Hepatocyte (in vitro differentiated cells): ENCODE results near the gene MACROD2. TPM values are rescaled to one million over a fixed set of nuclear protein-coding genes. Genes with fewer than 3 reads are reported as not detected.
A peak's percentile ranks its signal among the peaks of the same experiment; 100 is the strongest.

Source experiments
- DNase-seq: peaks from one replicate; pipeline ENCODE4 v3.0.0-alpha.2; 2016; ENCODE audit warnings: low spot score
- H2AFZ ChIP-seq: fragments of 200-600 bp; sonication (generic); 2 replicates; pipeline ENCODE4 v1.6.0; 2016; ENCODE audit warnings: antibody characterized with exemption, mild to moderate bottlenecking
- H3K27ac ChIP-seq: fragments of 200-600 bp; sonication (generic); 2 replicates; pipeline ENCODE4 v1.5.1; 2016; ENCODE audit warnings: mild to moderate bottlenecking
- H3K27me3 ChIP-seq: fragments of 200-600 bp; sonication (generic); 2 replicates; pipeline ENCODE4 v1.6.1; 2016
- H3K36me3 ChIP-seq: fragments of 200-600 bp; sonication (generic); replicated peaks from 2 replicates; pipeline ENCODE4 v1.5.1; 2016; ENCODE audit warnings: low read depth; ENCODE audit not compliant: insufficient read depth
- H3K4me1 ChIP-seq: fragments of 200-600 bp; sonication (generic); 2 replicates; pipeline ENCODE4 v1.5.1; 2016; ENCODE audit warnings: mild to moderate bottlenecking, moderate library complexity; ENCODE audit not compliant: insufficient read depth
- H3K4me2 ChIP-seq: fragments of 200-600 bp; sonication (generic); 2 replicates; pipeline ENCODE4 v1.6.0; 2016
- H3K4me3 ChIP-seq: fragments of 200-600 bp; sonication (generic); 2 replicates; pipeline ENCODE4 v1.5.1; 2016; ENCODE audit warnings: mild to moderate bottlenecking
- H3K79me2 ChIP-seq: fragments of 200-600 bp; sonication (generic); 2 replicates; pipeline ENCODE4 v1.6.0; 2017; ENCODE audit warnings: mild to moderate bottlenecking
- H3K9me2 ChIP-seq: fragments of 200-600 bp; sonication (generic); replicated peaks from 2 replicates; pipeline ENCODE4 v1.6.0; 2017; ENCODE audit warnings: mild to moderate bottlenecking; ENCODE audit not compliant: insufficient read depth
- H3K9me3 ChIP-seq: fragments of 200-600 bp; sonication (generic); 2 replicates; pipeline ENCODE4 v1.5.1; 2016; ENCODE audit warnings: low read depth, mild to moderate bottlenecking
- H4K20me1 ChIP-seq: fragments of 200-600 bp; sonication (generic); 2 replicates; pipeline ENCODE4 v1.6.0; 2016; ENCODE audit warnings: mild to moderate bottlenecking; ENCODE audit not compliant: insufficient read depth, poor library complexity, severe bottlenecking
- CTCF ChIP-seq: fragments of 200-600 bp; sonication (generic); IDR thresholded peaks from 2 replicates; pipeline ENCODE4 v1.5.1; 2016; ENCODE audit warnings: antibody characterized with exemption, mild to moderate bottlenecking; ENCODE audit not compliant: poor library complexity
- EZH2 ChIP-seq: fragments of 200-600 bp; sonication (generic); IDR thresholded peaks from 2 replicates; pipeline ENCODE4 v1.6.1; 2016; ENCODE audit warnings: antibody characterized with exemption, mild to moderate bottlenecking, borderline replicate concordance
- EZH2phosphoT487 ChIP-seq: fragments of 200-600 bp; sonication (generic); IDR thresholded peaks from one replicate; pipeline ENCODE4 v1.6.1; 2018; ENCODE audit warnings: antibody characterized with exemption, mild to moderate bottlenecking, low read depth, moderate library complexity; ENCODE audit not compliant: unreplicated experiment, severe bottlenecking
- WGBS: methylation state at CpG from one replicate; pipeline ENCODE4 v1.1.6; 2016; ENCODE audit warnings: low lambda C conversion rate; ENCODE audit errors: missing lambda C conversion rate; 5-methylcytosine and 5-hydroxymethylcytosine counted together
- polyA plus RNA-seq: library from polyadenylated mRNA; unstranded; fragments of >200 nt; fragmentation: Nextera tagmentation; extraction: Ambion mirVana; gene quantifications from 2 replicates; pipeline ENCODE4 v1.2.1, GENCODE V29; 2016
- total RNA-seq: library from RNA; depleted of rRNA; stranded (reverse); fragments of >200 nt; gene quantifications from 2 replicates; pipeline ENCODE4 v1.2.3, GENCODE V29; 2014

The MACROD2 gene
- total and polyA plus RNA-seq, 2 experiments from 2014 or later: 2.4 to 3.1 TPM

- TF ChIP-seq CTCF: no peak
- TF ChIP-seq EZH2phosphoT487: no peak
- TF ChIP-seq EZH2: no peak
- Histone ChIP-seq H3K4me3 (no peak overlapping the region), H3K79me2 (no peaks in the 10 kb centered on the region), H3K4me1 (peaks cover 37% of the 10 kb centered on the region), H3K4me2 (peak overlapping the region; percentile 61), H3K36me3 (no peaks in the 10 kb centered on the region), H3K9me2 (no peaks in the 10 kb centered on the region), H3K9me3 (no peaks in the 10 kb centered on the region), H2AFZ (peak overlapping the region; percentile 64), H3K27ac (peak overlapping the region; percentile 57), H3K27me3 (no peaks in the 10 kb centered on the region), H4K20me1 (no peaks in the 10 kb centered on the region)
- peak; percentile 72 for DNase-seq
- 11% methylated on average over 7 of the region's 7 CpGs for WGBS
Measured at GRCh38 chr20:14919501-14920081, 924.3 kb downstream of the MACROD2 start.

GRCh38 chr20:14921513-14921912, 926.2 kb downstream of the MACROD2 start:
- Histone ChIP-seq H3K79me2 (no peaks in the 10 kb centered on the region), H3K4me3 (no peak overlapping the region), H4K20me1 (no peaks in the 10 kb centered on the region), H3K9me2 (no peaks in the 10 kb centered on the region), H2AFZ (no peak overlapping the region), H3K9me3 (no peaks in the 10 kb centered on the region), H3K27ac (no peak overlapping the region), H3K4me2 (no peak overlapping the region), H3K36me3 (no peaks in the 10 kb centered on the region), H3K27me3 (no peaks in the 10 kb centered on the region), H3K4me1 (peaks cover 19% of the 10 kb centered on the region)
- TF ChIP-seq EZH2 (no peak), EZH2phosphoT487 (no peak)
- DNase-seq: no peak
- 62% methylated on average over 1 of the region's 1 CpG for WGBS

- H2AFZ ChIP-seq: no peak overlapping the region
- TF ChIP-seq CTCF: no peak
- TF ChIP-seq EZH2: no peak
- TF ChIP-seq EZH2phosphoT487: no peak
- H3K4me3 ChIP-seq: no peak overlapping the region
- WGBS: 84% methylated on average over 5 of the region's 5 CpGs
- H3K79me2 ChIP-seq: no peaks in the 10 kb centered on the region
- H3K27me3 ChIP-seq: no peaks in the 10 kb centered on the region
- H3K9me3 ChIP-seq: no peaks in the 10 kb centered on the region
- H3K36me3 ChIP-seq: no peaks in the 10 kb centered on the region
- no peak overlapping the region for H3K27ac ChIP-seq
- no peaks in the 10 kb centered on the region for H3K9me2 ChIP-seq
- H3K4me2 ChIP-seq: no peak overlapping the region
- no peak for DNase-seq
- peaks cover 17% of the 10 kb centered on the region for H3K4me1 ChIP-seq
- H4K20me1 ChIP-seq: no peaks in the 10 kb centered on the region
Measured at GRCh38 chr20:14922503-14923267, 927.4 kb downstream of the MACROD2 start.

GRCh38 chr20:14924433-14924832, 929.1 kb downstream of the MACROD2 start:
- Histone ChIP-seq H3K79me2 (no peaks in the 10 kb centered on the region), H3K9me2 (no peaks in the 10 kb centered on the region), H3K36me3 (no peaks in the 10 kb centered on the region), H3K27me3 (no peaks in the 10 kb centered on the region), H3K4me2 (no peak overlapping the region), H3K4me3 (no peak overlapping the region), H3K27ac (no peak overlapping the region), H2AFZ (no peak overlapping the region), H4K20me1 (no peaks in the 10 kb centered on the region), H3K4me1 (peaks cover 11% of the 10 kb centered on the region), H3K9me3 (no peaks in the 10 kb centered on the region)
- no peak for DNase-seq
- 58% methylated on average over 1 of the region's 1 CpG for WGBS
- TF ChIP-seq CTCF (no peak), EZH2 (no peak), EZH2phosphoT487 (no peak)
